Stimulated activated CD4-positive, alpha-beta T cell treated with anti-CD3 and anti-CD28 coated beads, TNF-alpha, amount 100 ng/mL, for 48 hours (primary cell): ENCODE measurements around the gene PSRC1.

Experiments used
- DNase-seq, 3 donors: peaks; one replicate each; pipeline ENCODE4 v3.0.0-alpha.2; 2020; ENCODE audit warnings: low read depth in 3 of 3

Gene PSRC1

DNA sequence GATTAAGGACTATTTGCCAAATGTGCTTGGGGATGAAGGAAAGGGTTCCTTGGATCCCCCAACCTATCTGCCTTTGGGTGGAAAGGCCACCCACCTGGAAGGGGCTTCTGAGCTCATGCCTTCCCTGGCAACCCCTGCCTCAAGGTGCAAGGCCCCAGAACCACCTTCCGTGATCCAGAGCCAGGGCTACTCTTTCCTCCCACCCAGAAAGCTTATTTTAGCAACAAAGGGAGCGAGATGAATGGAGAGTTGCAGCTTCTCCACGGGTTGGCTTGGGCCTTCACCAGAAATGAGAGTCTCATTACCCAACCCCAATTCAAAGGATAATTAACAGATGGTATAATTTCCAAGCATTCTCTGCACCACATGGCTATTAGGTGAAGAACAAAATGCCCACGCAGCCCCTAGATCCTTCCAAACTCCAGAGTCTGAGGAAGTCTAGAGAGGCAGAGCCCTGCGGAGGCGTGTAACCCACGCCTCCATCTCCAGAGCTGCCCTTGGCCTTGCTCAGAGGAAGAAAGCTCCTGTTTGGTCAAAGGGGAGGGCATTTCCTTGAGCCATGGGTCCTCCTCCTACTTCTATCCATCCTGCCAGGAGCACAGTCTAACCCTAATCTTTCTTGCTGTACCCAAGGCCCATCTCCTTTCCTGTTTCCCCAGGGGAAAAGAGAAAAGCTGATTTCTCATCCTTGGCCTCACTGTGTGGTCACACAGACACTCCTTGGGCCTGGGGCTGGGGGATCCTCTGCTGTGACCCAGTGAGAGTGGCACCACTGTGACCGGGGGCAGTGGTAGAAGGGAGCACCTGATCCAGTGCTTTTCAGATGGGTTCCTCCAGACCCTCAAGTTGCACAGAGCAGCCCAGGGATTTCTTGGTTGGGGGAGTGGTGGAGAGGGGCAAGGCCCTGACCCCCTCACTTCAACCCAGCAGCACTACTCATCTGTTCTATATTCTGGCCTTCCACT is 35.3 kb downstream of the PSRC1 start:
- DNase-seq = no peak

DNA sequence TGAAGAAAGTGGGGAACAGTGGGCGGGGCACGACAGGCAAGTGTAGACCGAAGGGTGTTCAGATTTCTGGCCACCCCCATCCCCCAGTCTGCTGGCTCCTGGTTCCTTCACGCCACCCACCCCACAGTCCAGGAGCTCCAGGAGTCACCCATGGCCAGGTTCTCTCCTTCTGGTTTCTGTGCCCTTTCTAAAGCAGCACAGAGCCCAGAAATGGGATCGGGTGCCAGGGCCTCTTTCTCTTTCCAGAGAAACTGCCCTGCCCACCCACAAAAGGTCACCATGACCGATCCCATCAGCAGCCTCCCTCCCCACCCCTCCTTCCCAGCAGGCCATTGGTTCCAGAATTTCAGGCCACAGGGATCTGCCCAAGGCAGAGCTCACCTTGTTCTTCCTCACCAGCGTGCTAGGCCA is 36.8 kb downstream of the PSRC1 start:
- no peak for DNase-seq

DNA sequence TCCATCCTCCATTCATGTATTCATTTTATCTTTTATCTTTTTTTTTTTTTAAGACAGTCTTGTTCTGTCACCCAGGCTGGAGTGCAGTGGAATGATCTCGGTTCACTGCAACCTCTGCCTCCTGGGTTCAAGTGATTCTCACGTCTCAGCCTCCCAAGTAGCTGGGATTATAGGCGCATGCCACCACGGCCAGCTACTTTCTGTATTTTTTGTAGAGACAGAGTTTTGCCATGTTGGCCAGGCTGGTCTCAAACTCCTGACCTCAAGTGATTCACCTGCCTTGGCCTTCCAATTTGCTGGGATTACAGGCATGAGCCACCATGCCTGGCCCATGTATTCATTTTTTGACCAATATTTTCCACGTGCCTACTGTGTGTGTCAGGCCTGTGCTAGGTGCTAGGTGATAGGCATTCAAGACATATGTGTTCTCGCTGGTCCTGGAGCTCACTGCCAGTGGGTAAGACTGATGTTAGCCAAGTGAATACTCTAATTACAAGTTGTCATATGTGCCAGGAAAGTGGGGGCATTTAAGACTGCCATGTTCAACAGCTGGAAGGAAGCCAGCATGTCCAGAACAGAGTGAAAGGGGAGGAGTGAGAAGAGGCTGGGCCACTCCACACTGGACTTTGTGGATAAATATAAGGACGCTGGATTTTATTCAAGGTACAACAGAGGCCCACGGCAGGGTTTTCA is 38.9 kb downstream of the PSRC1 start:
- DNase-seq = no peak

DNA sequence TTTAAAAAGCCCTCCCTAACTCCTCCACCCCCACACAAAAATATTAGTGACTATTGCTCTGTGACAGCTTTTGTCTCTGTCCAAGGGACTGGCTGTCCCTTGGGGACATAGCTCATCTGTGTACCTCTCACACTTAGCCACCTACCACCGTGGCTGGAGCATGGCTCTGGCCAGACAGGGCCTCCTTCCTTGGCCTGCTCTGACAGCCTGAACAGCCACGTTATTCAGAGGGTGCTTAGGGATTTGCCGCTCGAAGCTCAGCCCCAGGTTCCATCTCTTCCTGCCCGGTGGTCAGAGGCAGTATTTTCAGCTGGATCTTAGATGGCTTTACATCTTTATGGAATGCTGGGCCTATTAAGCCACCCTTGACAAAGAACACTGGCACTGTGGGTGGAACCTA is 39.7 kb downstream of the PSRC1 start:
- DNase-seq = no peak

DNA sequence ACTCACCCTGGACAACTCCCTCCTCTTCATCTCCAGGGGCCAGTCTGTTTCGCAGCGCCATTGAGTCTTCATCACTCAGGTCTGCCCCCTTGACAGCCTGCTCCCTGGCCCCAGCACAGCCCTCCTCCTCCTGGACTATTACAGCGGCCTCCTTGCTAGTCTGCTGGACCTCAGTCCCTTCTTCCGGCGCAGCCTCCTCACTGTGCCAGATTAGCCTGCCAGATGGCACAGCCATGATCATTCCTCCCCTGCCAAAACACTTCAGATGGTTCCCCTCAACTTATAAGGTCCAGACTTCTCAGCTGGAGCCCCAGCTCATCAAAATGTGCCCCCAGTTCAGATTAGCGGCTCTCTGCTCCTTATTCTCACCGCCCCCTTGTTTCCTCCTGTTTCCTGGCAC is 40.6 kb downstream of the PSRC1 start:
- no peak for DNase-seq

DNA sequence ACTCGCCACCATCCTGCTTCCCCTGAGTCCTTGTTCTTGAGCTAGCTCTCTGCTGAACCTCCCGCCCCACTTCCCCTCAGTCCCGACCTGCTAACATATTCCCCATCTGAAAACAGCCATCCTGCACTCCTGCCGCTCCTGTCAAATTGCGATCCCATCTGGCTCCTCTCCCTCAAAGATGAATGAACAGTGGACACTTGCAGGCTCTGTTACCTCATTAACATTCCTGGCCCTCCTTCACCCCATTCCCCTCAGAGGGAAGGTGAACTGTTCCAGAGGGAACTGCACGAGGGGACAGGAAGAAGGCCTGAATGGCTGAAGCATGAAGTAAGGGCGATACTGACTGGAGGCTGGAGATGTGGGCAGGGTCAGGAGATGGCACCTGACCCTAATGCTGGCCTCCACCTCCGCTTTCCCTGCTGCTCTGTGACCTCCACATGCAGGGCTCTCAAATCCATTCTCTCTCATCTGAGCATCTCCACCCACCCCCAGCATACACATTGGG is 41.1 kb downstream of the PSRC1 start:
- DNase-seq = no peak

DNA sequence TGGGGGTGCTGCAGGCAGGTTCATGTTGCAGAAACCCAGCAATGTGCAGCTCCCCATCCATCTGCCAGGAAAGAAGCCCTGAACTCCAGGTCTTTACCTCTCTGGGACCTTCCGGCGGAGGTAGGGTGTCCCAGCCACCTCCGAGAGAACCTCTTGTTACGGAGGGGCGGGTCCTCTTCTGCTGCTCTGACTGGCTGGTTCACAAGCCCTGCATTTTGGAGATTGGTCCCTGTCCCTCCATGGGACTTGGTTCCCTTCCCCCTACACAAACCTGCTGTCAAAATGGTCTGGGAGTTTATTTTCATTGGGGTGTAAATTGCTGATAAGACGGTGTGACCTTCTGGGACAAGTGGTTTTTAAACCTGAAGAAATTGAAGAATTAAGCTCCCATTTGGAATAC is 41.6 kb downstream of the PSRC1 start:
- no peak for DNase-seq

DNA sequence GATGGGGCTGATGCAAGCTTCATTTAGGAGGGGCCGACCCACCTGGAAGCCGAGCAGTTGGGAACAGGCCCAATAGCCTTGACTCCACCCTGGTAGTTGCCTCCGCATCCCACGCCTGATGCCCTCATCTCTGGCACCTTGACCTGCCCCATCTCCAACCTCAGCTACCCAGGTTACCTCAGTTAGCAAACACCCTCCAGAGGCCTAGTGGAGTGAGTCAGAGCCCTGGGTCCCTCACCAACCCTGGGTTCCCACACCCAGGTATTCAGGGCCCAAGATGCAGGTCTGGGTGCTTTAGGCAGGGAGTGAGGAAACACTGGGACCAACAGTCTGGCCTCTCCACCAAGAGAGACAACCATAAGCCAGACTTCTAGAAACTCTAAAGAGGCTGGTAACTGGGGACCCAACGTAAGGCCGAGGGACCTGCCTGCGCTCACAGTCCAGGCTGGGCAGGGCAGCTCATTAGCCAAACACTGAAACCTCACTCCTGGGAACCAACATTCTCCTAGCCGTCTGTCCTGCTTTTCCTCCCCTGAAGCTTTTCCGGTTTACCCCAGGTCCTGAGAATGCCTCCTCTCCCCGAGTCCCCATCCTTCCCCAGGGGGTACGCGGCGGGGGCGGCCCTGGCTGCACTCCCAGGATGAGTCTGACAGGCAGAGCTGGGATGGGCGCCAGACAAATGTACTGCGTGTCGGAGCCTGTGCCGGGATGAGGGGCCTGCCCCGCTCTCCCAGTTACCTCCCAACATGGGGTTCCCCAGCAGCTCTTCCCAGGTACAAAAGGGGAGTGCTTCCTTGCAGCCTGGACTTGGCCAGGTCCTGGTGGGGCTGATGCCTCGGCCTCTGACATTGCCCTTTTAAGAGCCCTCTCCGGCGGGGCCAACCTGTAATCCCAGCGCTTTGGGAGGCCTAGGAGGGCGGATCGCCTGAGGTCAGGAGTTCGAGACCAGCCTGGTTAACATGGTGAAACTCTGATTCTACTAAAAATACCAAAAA is 42.5 kb downstream of the PSRC1 start:
- no peak for DNase-seq

DNA sequence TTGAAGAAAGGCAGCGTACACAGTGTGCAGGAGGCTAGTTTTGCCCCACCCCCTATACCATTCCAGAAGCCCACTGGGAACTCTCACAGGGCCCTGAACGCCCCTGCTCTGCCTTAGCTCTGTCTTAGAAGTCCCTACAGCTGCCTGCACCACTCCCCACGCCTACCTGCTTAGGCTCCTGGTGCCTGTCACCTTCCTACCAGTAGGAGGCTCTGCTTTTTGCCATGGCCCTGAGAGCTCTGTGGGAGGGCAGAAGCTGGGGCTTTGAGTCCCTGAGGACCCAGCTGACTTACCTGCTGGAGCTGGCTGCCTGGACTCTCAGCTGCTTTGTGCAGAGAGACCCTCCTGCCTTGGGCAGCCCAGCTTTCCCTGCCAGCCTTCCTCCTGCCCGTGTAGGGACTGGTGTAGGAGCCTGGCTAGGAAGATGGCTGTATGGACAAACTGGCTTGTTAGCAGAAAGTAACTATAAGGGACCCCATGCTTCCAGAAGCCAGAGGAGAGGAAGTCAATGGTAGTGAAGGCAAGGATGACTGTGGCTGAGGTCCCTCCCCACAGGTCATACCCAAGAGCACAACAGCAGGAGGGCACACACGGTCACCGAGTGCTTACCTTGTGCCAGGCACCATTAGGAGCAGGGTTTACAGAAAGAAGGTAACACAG is 43.4 kb downstream of the PSRC1 start:
- DNase-seq = no peak

DNA sequence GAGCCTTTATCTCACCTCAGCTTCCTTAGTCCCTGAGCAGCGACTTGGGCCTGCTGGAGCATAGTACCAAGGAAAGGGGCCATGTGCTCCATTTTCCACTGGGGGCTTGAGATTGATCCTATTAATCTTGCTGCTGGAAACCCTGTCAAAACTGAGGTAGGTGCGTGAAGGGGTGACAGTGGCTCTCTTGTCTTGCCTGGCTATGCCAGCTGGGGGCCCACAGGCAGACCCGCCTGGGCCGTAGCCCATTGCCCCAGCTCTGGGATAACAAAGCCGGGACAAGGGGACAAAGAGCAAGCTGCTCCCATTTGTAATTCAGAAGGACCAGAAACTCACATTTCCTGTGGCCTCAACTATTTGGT is 43.9 kb downstream of the PSRC1 start:
- no peak for DNase-seq

DNA sequence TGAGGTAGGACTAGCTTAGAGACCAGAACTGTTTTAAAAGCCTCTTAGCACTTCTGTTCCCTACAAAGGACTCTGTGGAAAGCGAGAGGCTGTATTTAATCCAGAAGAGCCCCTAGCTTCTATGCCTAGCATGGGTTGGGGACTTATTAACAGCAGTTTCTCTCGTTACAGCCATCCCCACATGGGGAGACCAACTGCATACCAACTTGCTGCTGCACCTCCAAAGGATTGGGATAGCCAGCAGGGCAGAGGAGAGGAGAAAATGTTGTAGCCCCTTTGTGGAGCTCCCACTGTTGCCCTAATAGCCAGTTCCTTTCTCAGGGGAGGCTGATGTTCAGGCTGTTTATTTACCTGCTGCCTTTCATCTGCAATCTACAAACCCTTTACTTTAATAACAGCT is 44.6 kb downstream of the PSRC1 start:
- DNase-seq = no peak

DNA sequence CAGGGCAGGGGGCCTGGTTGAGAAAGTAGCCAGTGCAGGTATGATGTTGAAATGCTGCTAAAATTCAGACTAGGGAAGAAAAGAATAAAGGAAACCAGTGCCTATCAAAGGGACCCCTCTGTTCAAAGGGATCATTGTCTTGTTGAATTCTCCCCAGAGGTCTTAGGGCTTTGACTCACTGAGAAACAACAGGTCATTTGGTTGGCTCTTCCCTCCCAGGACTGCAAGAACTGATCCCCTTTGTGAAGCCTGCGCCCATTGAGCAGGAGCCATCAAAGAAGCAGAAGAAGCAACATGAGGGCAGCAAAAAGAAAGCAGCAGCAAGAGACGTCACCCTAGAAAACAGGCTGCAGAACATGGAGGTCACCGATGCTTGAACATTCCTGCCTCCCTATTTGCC is 45.4 kb downstream of the PSRC1 start:
- DNase-seq = no peak

DNA sequence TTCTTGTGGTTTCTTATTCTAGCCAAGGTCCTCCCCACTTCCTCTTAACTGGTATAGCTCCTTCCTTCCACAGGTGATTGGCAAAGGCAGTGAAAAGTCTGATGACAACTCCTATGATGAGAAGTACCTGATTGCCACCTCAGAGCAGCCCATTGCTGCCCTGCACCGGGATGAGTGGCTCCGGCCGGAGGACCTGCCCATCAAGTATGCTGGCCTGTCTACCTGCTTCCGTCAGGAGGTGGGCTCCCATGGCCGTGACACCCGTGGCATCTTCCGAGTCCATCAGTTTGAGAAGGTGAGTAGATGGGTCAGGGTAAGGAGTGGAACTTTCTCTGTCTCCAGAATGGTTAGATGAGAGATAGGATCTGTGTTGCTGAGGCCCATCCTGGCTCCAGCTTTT is 47.8 kb downstream of the PSRC1 start:
- no peak for DNase-seq

DNA sequence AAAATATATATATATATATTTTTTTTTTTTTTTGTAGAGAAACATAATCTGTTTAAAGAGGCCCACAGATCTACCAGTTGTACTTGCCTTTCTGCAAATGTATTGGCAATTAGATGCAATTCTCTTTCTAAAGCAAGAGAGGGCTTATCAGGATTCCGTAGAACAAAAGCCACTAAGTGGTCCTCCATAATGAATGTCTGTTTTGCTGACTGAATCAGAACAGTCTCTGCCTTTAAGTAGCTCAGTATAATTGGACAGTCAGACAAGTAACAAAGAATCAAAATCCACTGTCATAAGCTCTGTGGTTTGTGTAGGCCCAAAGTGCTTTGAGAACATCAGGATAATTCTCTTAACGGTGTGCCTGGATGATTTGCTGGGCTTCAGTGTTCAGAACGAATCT is 51.9 kb downstream of the PSRC1 start:
- no peak for DNase-seq
